Lower lobe of right lung (tissue), 2 donors: ENCODE data around the gene AKR1B1. TPM values are rescaled to one million over a fixed set of nuclear protein-coding genes. Genes with fewer than 3 reads are reported as not detected.

Source experiments
- ATAC-seq, 2 donors: fragments of 200-7000 bp; cut with Tn5 transposase; one replicate each; pipeline ENCODE4 v1.9.1; 2020 to 2022; ENCODE audit warnings: mild to moderate bottlenecking in 2 of 2, moderate library complexity in 2 of 2
- DNase-seq: peaks from one replicate; pipeline ENCODE4 v3.0.0-alpha.2; 2020
- H3K27ac ChIP-seq: fragments of 200-600 bp; one replicate; pipeline ENCODE4 v1.8.0; 2022
- H3K27me3 ChIP-seq: fragments of 200-600 bp; one replicate; pipeline ENCODE4 v1.8.0; 2022; ENCODE audit warnings: low read depth
- H3K36me3 ChIP-seq: fragments of 200-600 bp; one replicate; pipeline ENCODE4 v1.8.0; 2022; ENCODE audit warnings: mild to moderate bottlenecking
- H3K4me1 ChIP-seq: fragments of 200-600 bp; one replicate; pipeline ENCODE4 v1.8.0; 2022
- H3K4me3 ChIP-seq: fragments of 200-600 bp; one replicate; pipeline ENCODE4 v1.8.0; 2022; ENCODE audit warnings: mild to moderate bottlenecking
- H3K9me3 ChIP-seq: fragments of 200-600 bp; one replicate; pipeline ENCODE4 v1.8.0; 2022
- CTCF ChIP-seq: fragments of 200-600 bp; IDR thresholded peaks from one replicate; pipeline ENCODE4 v1.8.0; 2022; ENCODE audit warnings: antibody characterized with exemption, mild to moderate bottlenecking
- intact Hi-C: fragments of 100-400 bp; cut with DNase I; formaldehyde crosslinking; loops from one replicate; pipeline ENCODE4 v1.11.0; 2022
- total RNA-seq: library from RNA; stranded (reverse); fragmentation: NEBNext Ultra II Directional; extraction: Animal tissue kit (Norgen Biotek cat#: 25700); gene quantifications from one replicate; pipeline ENCODE4 v1.2.1, GENCODE V29; 2021
- donor health status: DM: no; HTN: yes; CAD: no; lungs with severe emphysema.

Gene AKR1B1
- total RNA-seq, 1 donor from 2014 or later: 109 TPM

GRCh38 chr7:134428942-134429341, 30.0 kb downstream of the AKR1B1 start:
- DNase-seq (no peak), ATAC-seq (no peak)
- no peak overlapping the region for H3K27ac ChIP-seq
- peaks cover 4% of the 10 kb centered on the region for H3K4me1 ChIP-seq
- H3K36me3 ChIP-seq: no peaks in the 10 kb centered on the region
- H3K4me3 ChIP-seq: no peak overlapping the region
- no peaks in the 10 kb centered on the region for H3K9me3 ChIP-seq
- intact Hi-C loops: no loop called here
- no peak for TF ChIP-seq CTCF
- no peaks in the 10 kb centered on the region for H3K27me3 ChIP-seq

- Histone ChIP-seq H3K9me3 (no peaks in the 10 kb centered on the region), H3K27me3 (no peaks in the 10 kb centered on the region), H3K4me3 (no peak overlapping the region), H3K36me3 (no peaks in the 10 kb centered on the region), H3K4me1 (peaks cover 2% of the 10 kb centered on the region), H3K27ac (no peak overlapping the region)
- no peak for DNase-seq
- ATAC-seq: no peak
- no peak for TF ChIP-seq CTCF
- intact Hi-C loops: no loop called here
Observed at GRCh38 chr7:134427896-134428295, 31.0 kb downstream of the AKR1B1 start.

- Histone ChIP-seq H3K4me3 (no peak overlapping the region), H3K9me3 (no peaks in the 10 kb centered on the region), H3K36me3 (no peaks in the 10 kb centered on the region), H3K4me1 (no peaks in the 10 kb centered on the region), H3K27ac (no peak overlapping the region), H3K27me3 (no peaks in the 10 kb centered on the region)
- ATAC-seq (no peak), DNase-seq (no peak)
- TF ChIP-seq CTCF: no peak
- intact Hi-C loops: no loop called here
Observed at GRCh38 chr7:134425777-134426176, 33.1 kb downstream of the AKR1B1 start.

- no peak for TF ChIP-seq CTCF
- Histone ChIP-seq H3K4me3 (no peak overlapping the region), H3K36me3 (no peaks in the 10 kb centered on the region), H3K9me3 (no peaks in the 10 kb centered on the region), H3K27ac (no peak overlapping the region), H3K4me1 (no peaks in the 10 kb centered on the region), H3K27me3 (peaks cover 5% of the 10 kb centered on the region)
- DNase-seq (no peak), ATAC-seq (no peak)
- intact Hi-C loops: no loop called here
Observed at GRCh38 chr7:134422638-134423037, 36.3 kb downstream of the AKR1B1 start.

GRCh38 chr7:134422008-134422407, 36.9 kb downstream of the AKR1B1 start:
- Histone ChIP-seq H3K4me1 (no peaks in the 10 kb centered on the region), H3K36me3 (no peaks in the 10 kb centered on the region), H3K4me3 (no peak overlapping the region), H3K9me3 (no peaks in the 10 kb centered on the region), H3K27me3 (peaks cover 5% of the 10 kb centered on the region), H3K27ac (no peak overlapping the region)
- DNase-seq (no peak), ATAC-seq (no peak)
- intact Hi-C loops: no loop called here
- TF ChIP-seq CTCF: no peak
